PFSK-1 (cell line): Measurements from ENCODE around the gene CEP170B.

Experiments
- FOXP2 ChIP-seq: optimal IDR thresholded peaks from 2 replicates; pipeline ENCODE3; 2011; ENCODE audit warnings: borderline replicate concordance, control low read depth, inconsistent platforms; ENCODE audit not compliant: insufficient read depth; ENCODE audit errors: extremely low read length, extremely low read depth
- POLR2AphosphoS5 ChIP-seq: IDR thresholded peaks from 2 replicates; pipeline ENCODE4 v1.6.1; 2012; ENCODE audit warnings: low read depth, mild to moderate bottlenecking, control low read depth, low read length, moderate library complexity
- REST ChIP-seq, 2 experiments: IDR thresholded peaks; 2 replicates each; pipeline versions ENCODE4 v1.6.1 to v1.8.0; 2011 to 2012; ENCODE audit warnings: low read depth in 2 of 2, low read length in 2 of 2, control low read depth in 1 of 2, inconsistent platforms in 1 of 2, mild to moderate bottlenecking in 1 of 2, moderate library complexity in 1 of 2; ENCODE audit not compliant: insufficient read depth in 1 of 2
- SIN3A ChIP-seq: IDR thresholded peaks from 2 replicates; pipeline ENCODE4 v1.6.1; 2012; ENCODE audit warnings: mild to moderate bottlenecking, low read length, moderate library complexity, borderline replicate concordance; ENCODE audit not compliant: insufficient read depth
- TAF1 ChIP-seq: IDR thresholded peaks from 2 replicates; pipeline ENCODE4 v1.6.1; 2012; ENCODE audit warnings: low read length, control low read depth, borderline replicate concordance; ENCODE audit not compliant: insufficient read depth

The CEP170B gene

DNA sequence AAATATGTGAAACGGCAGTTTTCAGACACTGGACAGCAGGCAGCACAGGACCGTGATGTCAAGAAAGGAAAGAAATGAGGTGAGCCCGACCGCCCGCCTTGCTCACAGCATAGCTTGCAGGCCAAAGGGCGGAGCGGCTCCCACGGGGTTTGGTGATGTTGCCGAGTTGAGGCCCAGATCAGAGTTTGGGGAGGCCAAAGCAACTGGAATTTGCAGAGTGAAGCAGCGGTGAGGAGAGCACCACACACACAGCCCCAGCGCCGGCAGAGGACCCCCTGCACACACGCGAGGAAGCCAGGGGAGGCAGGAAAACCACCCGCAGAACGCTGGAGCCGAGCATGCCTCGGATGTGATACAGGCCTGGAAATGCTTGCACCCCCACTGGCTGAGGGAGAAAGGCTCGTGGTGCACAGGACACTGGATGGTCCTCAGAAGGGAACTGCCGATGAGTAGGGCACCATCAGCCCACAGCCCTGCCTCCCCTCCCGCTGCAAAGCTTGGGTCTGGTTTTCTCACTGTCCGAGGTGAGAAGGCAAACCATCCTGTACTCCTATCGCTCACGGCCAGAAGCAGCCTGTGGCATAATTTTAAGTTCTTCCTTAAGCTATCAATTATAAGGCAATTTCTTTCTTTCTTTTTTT lies 33.9 kb downstream of the CEP170B start:
- TF ChIP-seq REST (IDR thresholded peaks at IDR 0.05; ENCODE audit: insufficient read depth in 1 of 2, low read depth in 2 of 2, low read length in 2 of 2) (no peak), POLR2AphosphoS5 (no peak)

- TF ChIP-seq TAF1 (no peak), POLR2AphosphoS5 (no peak), FOXP2 (no peak), REST (IDR thresholded peaks at IDR 0.05; ENCODE audit: insufficient read depth in 1 of 2, low read depth in 2 of 2, low read length in 2 of 2) (no peak), SIN3A (no peak)
Observed at GRCh38 chr14:104899781-104900180, 34.7 kb downstream of the CEP170B start.

GRCh38 chr14:104900639-104901512 lies 35.8 kb downstream of the CEP170B start:
- no peak for TF ChIP-seq REST (IDR thresholded peaks at IDR 0.05; ENCODE audit: insufficient read depth in 1 of 2, low read depth in 2 of 2, low read length in 2 of 2)
- no peak for TF ChIP-seq TAF1
- TF ChIP-seq SIN3A, result no peak
- no peak for TF ChIP-seq POLR2AphosphoS5
- TF ChIP-seq FOXP2, result no peak

- TF ChIP-seq TAF1, result no peak
- TF ChIP-seq POLR2AphosphoS5, result no peak
- TF ChIP-seq FOXP2, result no peak
- no peak for TF ChIP-seq REST (IDR thresholded peaks at IDR 0.05; ENCODE audit: insufficient read depth in 1 of 2, low read depth in 2 of 2, low read length in 2 of 2)
- no peak for TF ChIP-seq SIN3A
Observed at GRCh38 chr14:104903990-104904389, 38.9 kb downstream of the CEP170B start.
